Activated CD8-positive, alpha-beta memory T cell treated with anti-CD3 and anti-CD28 coated beads, Interleukin-2, amount 10 ng/mL, durations not matched to agents 7 days and 5 days (primary cell): Measurements from ENCODE around the gene RAPGEF3. TPM values are rescaled to one million over a fixed set of nuclear protein-coding genes. Genes with fewer than 3 reads are reported as not detected.

Experiments used
- ATAC-seq: fragments of 150-1000 bp; cut with Tn5 transposase; one replicate; pipeline ENCODE4 v1.10.0; 2021; ENCODE audit warnings: moderate library complexity
- CTCF ChIA-PET: fragments of 350-600 bp; sonication (Branson Sonifier 250); formaldehyde crosslinking; loops from one replicate; lab custom pipeline; 2021; ENCODE audit warnings: antibody characterized with exemption; lab: Charles Lee
- DNase-seq: peaks from one replicate; pipeline ENCODE4 v3.0.0-alpha.2; 2020
- H3K27ac Mint-ChIP-seq: one replicate; pipeline ENCODE4 v1.8.0; 2021; ENCODE audit warnings: mild to moderate bottlenecking, mixed read lengths
- H3K27me3 Mint-ChIP-seq: one replicate; pipeline ENCODE4 v1.8.0; 2021; ENCODE audit warnings: mixed read lengths
- H3K36me3 Mint-ChIP-seq: one replicate; pipeline ENCODE4 v1.8.0; 2021; ENCODE audit warnings: mild to moderate bottlenecking, mixed read lengths
- H3K4me1 Mint-ChIP-seq: one replicate; pipeline ENCODE4 v1.8.0; 2021; ENCODE audit warnings: mixed read lengths
- H3K4me3 Mint-ChIP-seq: one replicate; pipeline ENCODE4 v1.8.0; 2021; ENCODE audit warnings: mild to moderate bottlenecking, moderate library complexity, mixed read lengths
- H3K9me3 Mint-ChIP-seq: one replicate; pipeline ENCODE4 v1.8.0; 2022; ENCODE audit warnings: low read depth, mixed read lengths
- total RNA-seq, 2 experiments: library from RNA; stranded (reverse); gene quantifications; one replicate each; pipeline ENCODE4 v1.2.3, GENCODE V29; 2021

Gene RAPGEF3
- total RNA-seq, 2 experiments from 2014 or later = 1.5 to 1.9 TPM

DNA sequence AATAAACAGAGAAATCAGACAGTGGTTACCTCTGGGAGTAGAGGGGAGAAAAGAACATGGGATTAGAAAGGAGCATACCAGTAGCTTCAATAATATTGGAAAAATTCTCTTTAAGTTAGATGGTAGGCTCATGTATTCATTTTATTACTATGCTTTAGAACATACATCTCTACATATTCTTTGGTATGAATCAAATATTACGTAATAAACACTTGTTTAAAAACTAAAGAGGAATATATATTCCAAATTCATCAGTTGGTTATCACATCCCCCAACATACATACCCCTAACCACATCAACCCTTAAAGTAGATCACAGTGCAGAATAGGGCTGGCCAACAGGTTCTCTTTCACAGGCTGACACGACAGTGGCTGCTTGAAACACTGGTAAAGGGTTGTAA, 58.4 kb downstream of the RAPGEF3 start:
- CTCF ChIA-PET = interaction anchor here (1.2 kb wide), 1 partner anchor 67 kb away, joined by 4 read pairs; no protein-coding TSS in a partner anchor
- no peak overlapping the region for H3K27ac Mint-ChIP-seq
- H3K36me3 Mint-ChIP-seq = peaks cover 52% of the 10 kb centered on the region
- H3K4me1 Mint-ChIP-seq = peaks cover 23% of the 10 kb centered on the region
- no peaks in the 10 kb centered on the region for H3K9me3 Mint-ChIP-seq
- ATAC-seq = no peak
- no peak overlapping the region for H3K4me3 Mint-ChIP-seq
- H3K27me3 Mint-ChIP-seq = no peaks in the 10 kb centered on the region
- DNase-seq = no peak

DNA sequence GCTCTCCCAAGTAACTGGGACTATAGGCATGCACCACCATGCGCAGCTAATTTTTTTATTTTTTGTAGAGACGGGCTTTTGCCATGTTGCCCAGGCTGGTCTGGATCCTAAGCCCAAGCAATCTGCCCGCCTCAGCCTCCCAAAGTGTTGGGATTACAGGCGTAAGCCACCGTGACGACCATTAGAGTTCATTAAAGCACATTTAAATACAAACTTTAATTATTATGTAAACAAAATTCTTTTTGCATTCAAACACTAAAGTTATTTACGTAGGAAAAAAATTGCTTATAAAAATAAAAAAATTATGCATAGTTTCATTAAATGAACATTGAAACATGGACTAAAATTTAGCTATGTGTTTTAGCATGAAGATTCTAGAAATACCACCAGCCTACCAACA, 60.0 kb downstream of the RAPGEF3 start:
- H3K27ac Mint-ChIP-seq = no peak overlapping the region
- no peak overlapping the region for H3K4me3 Mint-ChIP-seq
- peaks cover 54% of the 10 kb centered on the region for H3K36me3 Mint-ChIP-seq
- ATAC-seq (no peak), DNase-seq (no peak)
- peaks cover 11% of the 10 kb centered on the region for H3K4me1 Mint-ChIP-seq
- H3K9me3 Mint-ChIP-seq = no peaks in the 10 kb centered on the region
- no peaks in the 10 kb centered on the region for H3K27me3 Mint-ChIP-seq
- CTCF ChIA-PET = interaction anchor here (1.0 to 1.1 kb wide), 2 partner anchors 12 to 46 kb away, joined by 3 read pairs; no protein-coding TSS in a partner anchor

DNA sequence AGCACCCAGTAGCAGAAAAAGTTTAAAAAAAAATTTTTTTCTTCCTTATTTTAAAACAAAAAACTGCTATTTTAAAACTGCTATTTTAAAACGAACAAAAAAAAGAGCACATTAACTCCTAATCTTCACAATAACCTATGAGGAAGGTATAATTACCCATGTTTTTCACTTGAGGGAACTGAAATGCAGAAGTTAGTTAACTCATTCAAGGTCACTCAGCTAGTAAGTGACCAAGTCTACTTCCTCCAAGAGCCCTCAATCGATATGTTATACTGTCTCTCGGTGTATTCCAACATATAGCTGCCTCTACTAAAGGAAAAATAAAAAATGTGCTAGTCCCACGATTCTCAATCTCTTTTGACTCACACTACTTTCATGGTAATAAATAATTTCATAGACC, 60.6 kb downstream of the RAPGEF3 start:
- no peak for ATAC-seq
- Mint-ChIP-seq H3K4me3 (no peak overlapping the region), H3K27me3 (no peaks in the 10 kb centered on the region), H3K9me3 (no peaks in the 10 kb centered on the region), H3K4me1 (peaks cover 5% of the 10 kb centered on the region), H3K36me3 (peaks cover 54% of the 10 kb centered on the region), H3K27ac (no peak overlapping the region)
- no peak for DNase-seq
- CTCF ChIA-PET = interaction anchor here (1.1 kb wide), 1 partner anchor 45 kb away, joined by 3 read pairs; no protein-coding TSS in a partner anchor

DNA sequence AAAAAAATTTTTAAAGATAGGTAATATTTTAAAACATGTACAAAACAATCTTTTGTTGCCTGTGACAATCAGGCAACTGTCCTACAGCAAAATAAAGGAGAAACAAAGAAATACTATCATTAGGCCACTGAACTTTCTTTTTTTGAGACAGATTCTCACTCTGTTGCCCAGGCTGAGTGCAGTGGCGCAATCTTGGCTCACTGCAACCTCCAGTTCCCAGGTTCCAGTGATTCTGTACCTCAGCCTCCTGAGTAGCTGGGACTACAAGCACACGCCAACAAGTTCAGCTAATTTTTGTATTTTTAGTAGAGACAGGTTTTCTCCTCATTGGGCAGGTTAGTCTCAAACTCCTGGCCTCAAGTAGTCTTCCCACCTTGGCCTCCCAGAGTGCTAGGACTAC, 69.5 kb downstream of the RAPGEF3 start:
- ATAC-seq = no peak
- Mint-ChIP-seq H3K36me3 (peaks cover 35% of the 10 kb centered on the region), H3K27me3 (no peaks in the 10 kb centered on the region), H3K9me3 (no peaks in the 10 kb centered on the region), H3K27ac (no peak overlapping the region), H3K4me1 (no peaks in the 10 kb centered on the region), H3K4me3 (no peak overlapping the region)
- DNase-seq = no peak
- CTCF ChIA-PET = interaction anchor here (1.2 kb wide), 1 partner anchor 15 kb away, joined by 3 read pairs; no protein-coding TSS in a partner anchor

DNA sequence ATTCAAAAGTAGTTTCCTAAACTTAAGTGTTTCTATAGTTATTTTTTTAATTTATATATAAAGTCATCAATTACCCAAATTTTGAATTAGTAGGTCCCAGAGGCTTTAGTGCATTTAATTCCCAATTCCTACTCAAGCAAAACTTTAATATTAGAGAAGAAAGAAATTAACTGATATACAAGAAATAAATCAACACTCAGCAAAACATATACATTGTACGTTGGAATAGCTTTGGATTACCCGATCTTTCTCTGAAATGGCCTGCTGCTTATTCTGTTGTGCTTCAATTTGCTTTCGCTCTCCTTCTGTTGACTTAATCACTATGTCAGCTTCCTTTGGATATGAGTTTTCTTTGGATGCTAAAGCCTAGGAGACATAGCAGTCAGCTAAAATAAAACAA, 71.0 kb downstream of the RAPGEF3 start:
- ATAC-seq = no peak
- Mint-ChIP-seq H3K4me3 (no peak overlapping the region), H3K27ac (no peak overlapping the region), H3K9me3 (no peaks in the 10 kb centered on the region), H3K27me3 (no peaks in the 10 kb centered on the region), H3K36me3 (peaks cover 32% of the 10 kb centered on the region), H3K4me1 (no peaks in the 10 kb centered on the region)
- DNase-seq = no peak
- CTCF ChIA-PET = interaction anchor here (1.4 to 2.4 kb wide), 3 partner anchors 11 to 36 kb away, joined by 3 to 17 read pairs (median 6); no protein-coding TSS in a partner anchor

DNA sequence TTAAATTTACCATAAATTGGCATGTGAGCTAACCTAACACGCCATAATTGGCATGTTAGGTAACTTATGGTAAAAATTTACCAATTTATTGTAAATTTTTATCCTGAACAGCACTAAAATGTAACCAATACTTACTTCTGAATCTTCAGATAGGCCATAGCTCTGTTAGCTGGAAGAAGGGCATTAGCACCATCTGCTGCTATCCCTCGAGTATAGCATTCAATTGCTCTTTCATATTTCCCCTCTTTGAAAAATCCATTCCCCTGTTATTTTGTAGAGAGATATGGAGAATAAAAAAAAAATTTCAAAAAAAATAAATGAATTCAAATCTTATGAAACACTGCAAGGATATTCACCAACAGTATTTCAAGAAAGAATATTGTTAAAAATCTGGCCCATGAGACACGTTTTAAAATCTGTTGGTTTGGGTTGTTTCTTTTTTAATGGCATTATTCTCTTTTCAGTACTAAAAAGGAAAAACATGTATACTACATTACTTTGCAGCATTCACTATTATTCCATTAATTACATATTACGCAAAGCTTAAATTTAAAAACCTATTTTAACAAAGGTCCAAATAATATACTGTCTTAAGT, 71.9 kb downstream of the RAPGEF3 start:
- Mint-ChIP-seq H3K27me3 (no peaks in the 10 kb centered on the region), H3K27ac (no peak overlapping the region), H3K9me3 (no peaks in the 10 kb centered on the region), H3K4me1 (no peaks in the 10 kb centered on the region), H3K36me3 (peaks cover 28% of the 10 kb centered on the region), H3K4me3 (no peak overlapping the region)
- DNase-seq (no peak), ATAC-seq (peak; percentile 57)
- CTCF ChIA-PET = interaction anchor here (0.6 to 2.4 kb wide), 10 partner anchors 12 to 1082 kb away, joined by 3 to 17 read pairs (median 4); no protein-coding TSS in a partner anchor

Other genes with a start within 250 kb of the RAPGEF3 start
- gene RPAP3, start 52.9 kb downstream of the RAPGEF3 start, total RNA-seq = 10 to 100 TPM; 41.3 to 51.4 TPM
- gene ENDOU, start 33.4 kb downstream of the RAPGEF3 start, total RNA-seq = not detected
- gene SLC48A1, start 14.4 kb upstream of the RAPGEF3 start, total RNA-seq = 10 to 100 TPM; 13.9 to 18.5 TPM
- gene HDAC7, start 61.0 kb upstream of the RAPGEF3 start, total RNA-seq = 100 to 1,000 TPM; 226 to 284 TPM
- 10 to 100 TPM; 34.9 to 69.8 TPM for gene VDR, start 146.1 kb upstream of the RAPGEF3 start, total RNA-seq
- gene TMEM106C, start 204.7 kb upstream of the RAPGEF3 start, total RNA-seq = 100 to 1,000 TPM; 162 to 174 TPM
- under 1 TPM in 1 of 2 experiments, not detected in 1; 0.33 TPM for gene COL2A1, start 245.6 kb upstream of the RAPGEF3 start, total RNA-seq